A549 (cell line): Measurements from ENCODE around the gene MAFF. TPM values are rescaled to one million over a fixed set of nuclear protein-coding genes. Genes with fewer than 3 reads are reported as not detected.

ENCODE experiments used
- ATAC-seq, 2 experiments: fragments of 200-7000 bp in 1 of 2; fragments of >200 bp in 1 of 2; cut with Nextera tagmentation in 1 of 2; cut with Tn5 transposase in 1 of 2; 3 replicates each; pipeline versions ENCODE4 v1.8.0 to v1.9.1; 2018 to 2020; ENCODE audit warnings: mild to moderate bottlenecking in 1 of 2, moderate library complexity in 1 of 2
- CTCF ChIA-PET: fragments of 300-600 bp; sonication (Branson Sonifier 250); formaldehyde crosslinking; extraction: SDS; loops from one replicate; lab custom pipeline; 2021; ENCODE audit warnings: antibody characterized with exemption, inconsistent platforms; lab: Yijun Ruan, JAX
- POLR2A ChIA-PET: fragments of 350-600 bp; formaldehyde crosslinking; extraction: SDS; loops from one replicate; lab custom pipeline; 2021; ENCODE audit warnings: antibody characterized with exemption, inconsistent platforms; lab: Yijun Ruan, JAX
- DNase-seq, 2 experiments: peaks; one replicate each; pipeline versions ENCODE4 v3.0.0 to v3.0.0-alpha.2; 2011 to 2016; ENCODE audit warnings: low read depth in 1 of 2, low spot score in 1 of 2
- FAIRE-seq: peaks from 2 replicates; lab custom pipeline; 2011; peaks lifted over from hg19 to GRCh38; lab: Jason Lieb, UNC
- H3K27ac ChIP-seq, 2 experiments: fragments of >200 bp; sonication (Bioruptor Twin); formaldehyde crosslinking; 3 replicates each; pipeline ENCODE4 v1.5.1; 2016 to 2017
- H3K4me1 ChIP-seq: fragments of >200 bp; sonication (Bioruptor Twin); formaldehyde crosslinking; 3 replicates; pipeline ENCODE4 v1.6.1; 2016
- H3K4me2 ChIP-seq: fragments of >200 bp; sonication (Bioruptor Twin); formaldehyde crosslinking; 3 replicates; pipeline ENCODE4 v1.6.1; 2016
- H3K4me3 ChIP-seq: fragments of >200 bp; sonication (Bioruptor Twin); formaldehyde crosslinking; 3 replicates; pipeline ENCODE4 v1.5.1; 2016
- H3K9me3 ChIP-seq: fragments of >200 bp; sonication (Bioruptor Twin); formaldehyde crosslinking; 3 replicates; pipeline ENCODE4 v1.6.1; 2016
- ATOH8 ChIP-seq: fragments of 250-450 bp; sonication (Bioruptor Pico); IDR thresholded peaks from 2 replicates; pipeline ENCODE4 v1.5.0; 2020; ENCODE audit warnings: low read depth, mild to moderate bottlenecking, moderate library complexity
- BHLHE40 ChIP-seq: IDR thresholded peaks from 2 replicates; pipeline ENCODE4 v1.6.1; 2012; ENCODE audit warnings: low read depth, low read length, inconsistent platforms
- CBX2 ChIP-seq: fragments of 200-600 bp; sonication (generic); IDR thresholded peaks from 2 replicates; pipeline ENCODE4 v1.6.1; 2016; ENCODE audit warnings: low read depth, mild to moderate bottlenecking, borderline replicate concordance
- CBX8 ChIP-seq: fragments of 200-600 bp; sonication (generic); IDR thresholded peaks from 2 replicates; pipeline ENCODE4 v1.6.1; 2016
- CEBPB ChIP-seq, 2 experiments: fragments of >200 bp in 1 of 2; sonication (Bioruptor Twin) in 1 of 2; formaldehyde crosslinking in 1 of 2; IDR thresholded peaks; 2 replicates each; pipeline ENCODE4 v1.6.1; 2012 to 2016
- CHD2 ChIP-seq: fragments of 150-350 bp; IDR thresholded peaks from 2 replicates; pipeline ENCODE4 v1.6.1; 2014; ENCODE audit warnings: low read length; ENCODE audit not compliant: partially characterized antibody
- CHD4 ChIP-seq: fragments of 200-600 bp; sonication (generic); IDR thresholded peaks from 2 replicates; pipeline ENCODE4 v1.6.1; 2016; ENCODE audit warnings: antibody characterized with exemption, mild to moderate bottlenecking, borderline replicate concordance
- EHF ChIP-seq: fragments of 250-450 bp; sonication (Bioruptor Pico); IDR thresholded peaks from 2 replicates; pipeline ENCODE4 v1.5.0; 2020; ENCODE audit warnings: mild to moderate bottlenecking
- FOSB ChIP-seq: fragments of 250-450 bp; sonication (Bioruptor Pico); IDR thresholded peaks from 2 replicates; pipeline ENCODE4 v1.5.0; 2020; ENCODE audit warnings: mild to moderate bottlenecking, moderate library complexity
- GATA3 ChIP-seq: IDR thresholded peaks from 2 replicates; pipeline ENCODE4 v1.6.1; 2012; ENCODE audit warnings: borderline replicate concordance
- HDAC2 ChIP-seq: fragments of 200-600 bp; sonication (generic); IDR thresholded peaks from 2 replicates; pipeline ENCODE4 v1.6.1; 2016
- HES2 ChIP-seq: fragments of >200 bp; sonication (Bioruptor Twin); formaldehyde crosslinking; IDR thresholded peaks from 2 replicates; pipeline ENCODE4 v1.6.1; 2016
- JUN ChIP-seq, 2 experiments: fragments of >200 bp; sonication (Bioruptor Twin); formaldehyde crosslinking; IDR thresholded peaks; 2 replicates in 1 of 2; 3 replicates in 1 of 2; pipeline ENCODE4 v1.6.1; 2016 to 2017
- JUNB ChIP-seq: fragments of >200 bp; sonication (Bioruptor Twin); formaldehyde crosslinking; IDR thresholded peaks from 2 replicates; pipeline ENCODE4 v1.6.1; 2016
- MAX ChIP-seq: IDR thresholded peaks from 2 replicates; pipeline ENCODE4 v1.6.1; 2012
- MAZ ChIP-seq: fragments of 150-350 bp; IDR thresholded peaks from 2 replicates; pipeline ENCODE4 v1.6.1; 2014; ENCODE audit warnings: antibody characterized with exemption, low read depth, low read length, borderline replicate concordance
- NFE2L2 ChIP-seq: fragments of 150-350 bp; conservative IDR thresholded peaks from 2 replicates; pipeline ENCODE4 v1.6.1; 2014; ENCODE audit warnings: low read length
- NPAS2 ChIP-seq: fragments of 250-450 bp; sonication (Bioruptor Pico); IDR thresholded peaks from 2 replicates; pipeline ENCODE4 v1.8.0; 2022; ENCODE audit warnings: mild to moderate bottlenecking, moderate library complexity, borderline replicate concordance
- NR3C1 ChIP-seq: fragments of >200 bp; sonication (Bioruptor Twin); formaldehyde crosslinking; IDR thresholded peaks from 3 replicates; pipeline ENCODE4 v1.6.1; 2017
- PHF8 ChIP-seq: fragments of 200-600 bp; sonication (generic); IDR thresholded peaks from 2 replicates; pipeline ENCODE4 v1.6.1; 2016; ENCODE audit warnings: low read depth, mild to moderate bottlenecking, antibody characterized with exemption, moderate library complexity, borderline replicate concordance
- POLR2AphosphoS2 ChIP-seq: conservative IDR thresholded peaks from 2 replicates; pipeline ENCODE4 v1.6.1; 2012; ENCODE audit warnings: low read length, improper control_type of control experiment, inconsistent platforms
- REST ChIP-seq: fragments of 200-600 bp; sonication (generic); IDR thresholded peaks from 2 replicates; pipeline ENCODE4 v1.6.1; 2016; ENCODE audit warnings: antibody characterized with exemption, mild to moderate bottlenecking, moderate library complexity
- RFX5 ChIP-seq: fragments of 450-650 bp; IDR thresholded peaks from 2 replicates; pipeline ENCODE4 v1.7.1; 2014; ENCODE audit warnings: antibody characterized with exemption, mild to moderate bottlenecking, moderate library complexity
- RNF2 ChIP-seq: fragments of 200-600 bp; sonication (generic); IDR thresholded peaks from 2 replicates; pipeline ENCODE4 v1.6.1; 2016; ENCODE audit warnings: low read depth, mild to moderate bottlenecking, antibody characterized with exemption, moderate library complexity, borderline replicate concordance
- SMC3 ChIP-seq: fragments of >200 bp; sonication (Bioruptor Twin); formaldehyde crosslinking; IDR thresholded peaks from 3 replicates; pipeline ENCODE4 v1.6.1; 2018; ENCODE audit warnings: inconsistent platforms
- SREBF2 ChIP-seq: fragments of 450-650 bp; IDR thresholded peaks from 2 replicates; pipeline ENCODE4 v1.6.1; 2014; ENCODE audit warnings: mild to moderate bottlenecking, moderate library complexity
- ZNF302 ChIP-seq: fragments of 250-450 bp; sonication (Bioruptor Pico); IDR thresholded peaks from 2 replicates; pipeline ENCODE4 v1.9.0; 2021; ENCODE audit warnings: inconsistent platforms, mild to moderate bottlenecking, moderate library complexity
- WGBS: methylation state at CpG from one replicate; pipeline ENCODE4 v1.1.6; 2017; ENCODE audit errors: missing lambda C conversion rate; 5-methylcytosine and 5-hydroxymethylcytosine counted together
- polyA plus RNA-seq, 4 experiments: library from polyadenylated mRNA; depleted of rRNA in 3 of 4; stranded (reverse); fragments of >200 nt; fragmentation: RNase III in 1 of 4; extraction: RNeasy Plus Mini Kit Qiagen cat#74134 plus additional on column Dnase treatment in 1 of 4; gene quantifications; 2 replicates in 3 of 4; 3 replicates in 1 of 4; pipeline ENCODE4 v1.2.3, GENCODE V29; 2011 to 2017

MAFF gene
- polyA plus RNA-seq, 2 of the 4 experiments (the other 2 are of a cell fraction), result 3.2 to 4.0 TPM

- TF ChIP-seq REST (no peak), NR3C1 (no peak)
- TF ChIP-seq, all 56 proteins: peak for 0
Measured at GRCh38 chr22:38214302-38215056, 12.7 kb downstream of the MAFF start (continued).

GRCh38 chr22:38215156-38216038 lies 13.6 kb downstream of the MAFF start:
- TF ChIP-seq POLR2AphosphoS2 (peak; percentile 85), JUN (IDR thresholded peaks at IDR 0.05) (no peak)
- DNase-seq (no peak), FAIRE-seq (no peak), ATAC-seq (no peak)
- 82% methylated on average over 11 of the region's 11 CpGs for WGBS
- Histone ChIP-seq H3K4me1 (peaks cover 32% of the 10 kb centered on the region), H3K4me2 (no peak overlapping the region), H3K27ac (no peak overlapping the region), H3K9me3 (no peaks in the 10 kb centered on the region), H3K4me3 (no peak overlapping the region)
- ChIA-PET POLR2A (no interaction called here), CTCF (interaction anchor here (0.9 to 2.1 kb wide), 3 partner anchors 14 to 164 kb away, joined by 3 to 5 read pairs (median 4); no protein-coding TSS in a partner anchor)

GRCh38 chr22:38218661-38219622 lies 17.1 kb downstream of the MAFF start:
- H3K9me3 ChIP-seq, result no peaks in the 10 kb centered on the region
- DNase-seq (peak; percentile 59 to 87), FAIRE-seq (no peak), ATAC-seq (peak; percentile 65 to 83)
- CTCF ChIA-PET, result interaction anchor here (0.6 to 1.5 kb wide), 5 partner anchors 9 to 836 kb away, joined by 3 to 6 read pairs (median 3); no protein-coding TSS in a partner anchor
- peaks cover 63% of the 10 kb centered on the region for H3K4me1 ChIP-seq
- WGBS, result 46% methylated on average over 16 of the region's 25 CpGs
- H3K4me2 ChIP-seq, result peak overlapping the region; percentile 62
- peak overlapping the region; percentile 80 to 95 for H3K27ac ChIP-seq
- POLR2A ChIA-PET, result interaction anchor here (1.0 to 1.9 kb wide), 2 partner anchors 10 to 37 kb away, joined by 3 to 7 read pairs; partner anchors contain the start of gene PLA2G6
- H3K4me3 ChIP-seq, result no peak overlapping the region
- TF ChIP-seq FOSB (CRISPR knock-in tag) (peak; percentile 82; the same call in 1 of the 2 replicates), RFX5 (no peak), CHD4 (no peak), MAX (peak; percentile 92), MAZ (no peak), ATOH8 (CRISPR knock-in tag) (peak; percentile 82), SREBF2 (no peak), GATA3 (peak; percentile 41; the same call in 1 of the 2 replicates), CBX8 (no peak), SMC3 (0 out of 3 replicates have a peak, but pooled peaks have one; percentile 8), BHLHE40 (no peak), ZNF302 (CRISPR knock-in tag) (no peak; the same call in 1 of the 2 replicates), HES2 (no peak), CHD2 (no peak), EHF (CRISPR knock-in tag) (peak; percentile 85; the same call in 1 of the 2 replicates), HDAC2 (no peak), NPAS2 (no peak), CBX2 (no peak), JUNB (no peak), NFE2L2 (no peak), CEBPB (IDR thresholded peaks at IDR 0.05) (no peak), PHF8 (no peak), RNF2 (no peak)
